Smooth muscle cell (in vitro differentiated cells): ENCODE measurements around the gene GAS2L1. TPM values are rescaled to one million over a fixed set of nuclear protein-coding genes. Genes with fewer than 3 reads are reported as not detected.
"Not testable (repeated sequence)": the region's sequence is repeated elsewhere in the genome, so short reads cannot be mapped to it uniquely, and the experiment has no call there.

Experiments
- DNase-seq: peaks from one replicate; lab custom pipeline; 2025; ENCODE audit not compliant: unreplicated experiment; lab: John Stamatoyannopoulos, UW
- H2AFZ ChIP-seq: fragments of 200-600 bp; sonication (generic); 2 replicates; pipeline ENCODE4 v1.6.0; 2016; ENCODE audit warnings: antibody characterized with exemption, low read depth, mild to moderate bottlenecking
- H3F3A ChIP-seq: fragments of 200-600 bp; sonication (generic); 2 replicates; pipeline ENCODE4 v1.6.0; 2017; ENCODE audit warnings: antibody characterized with exemption, low read depth
- H3K27ac ChIP-seq: fragments of 200-600 bp; sonication (generic); 2 replicates; pipeline ENCODE4 v1.5.1; 2016; ENCODE audit warnings: low read depth, mild to moderate bottlenecking
- H3K27me3 ChIP-seq: fragments of 200-600 bp; sonication (generic); 2 replicates; pipeline ENCODE4 v1.6.1; 2016; ENCODE audit warnings: low read depth, mild to moderate bottlenecking
- H3K36me3 ChIP-seq: fragments of 200-600 bp; sonication (generic); 2 replicates; pipeline ENCODE4 v1.5.1; 2016; ENCODE audit warnings: low read depth
- H3K4me1 ChIP-seq: fragments of 200-600 bp; sonication (generic); 2 replicates; pipeline ENCODE4 v1.5.1; 2016; ENCODE audit warnings: low read depth
- H3K4me2 ChIP-seq: fragments of 200-600 bp; sonication (generic); 2 replicates; pipeline ENCODE4 v1.6.0; 2016; ENCODE audit warnings: mild to moderate bottlenecking
- H3K4me3 ChIP-seq: fragments of 200-600 bp; sonication (generic); 2 replicates; pipeline ENCODE4 v1.5.1; 2016; ENCODE audit warnings: mild to moderate bottlenecking
- H3K79me2 ChIP-seq: fragments of 200-600 bp; sonication (generic); 2 replicates; pipeline ENCODE4 v1.6.0; 2016; ENCODE audit warnings: low read depth, mild to moderate bottlenecking
- H3K9ac ChIP-seq: fragments of 200-600 bp; sonication (generic); 2 replicates; pipeline ENCODE4 v1.6.0; 2016; ENCODE audit warnings: low read depth
- H3K9me3 ChIP-seq: fragments of 200-600 bp; sonication (generic); replicated peaks from 2 replicates; pipeline ENCODE4 v1.5.1; 2016; ENCODE audit warnings: low read depth
- H4K20me1 ChIP-seq: fragments of 200-600 bp; sonication (generic); 2 replicates; pipeline ENCODE4 v1.6.0; 2016; ENCODE audit warnings: low read depth
- WGBS: methylation state at CpG from one replicate; pipeline ENCODE4 v1.1.7; 2016; ENCODE audit warnings: low lambda C conversion rate; 5-methylcytosine and 5-hydroxymethylcytosine counted together
- polyA plus RNA-seq: library from polyadenylated mRNA; unstranded; fragments of >200 nt; fragmentation: Nextera tagmentation; extraction: Ambion mirVana; gene quantifications from 2 replicates; pipeline ENCODE4 v1.2.1, GENCODE V29; 2016
- total RNA-seq: library from RNA; depleted of rRNA; stranded (reverse); fragments of >200 nt; gene quantifications from 2 replicates; pipeline ENCODE4 v1.2.3, GENCODE V29; 2014
- TF ChIP-seq, protein P1 (sequence below): fragments of 200-600 bp; sonication (generic); IDR thresholded peaks from 2 replicates; pipeline ENCODE4 v1.5.1; 2017; ENCODE audit warnings: borderline replicate concordance, mild to moderate bottlenecking, antibody characterized with exemption; ENCODE audit not compliant: insufficient read depth, poor library complexity, severe bottlenecking

Gene GAS2L1
- total and polyA plus RNA-seq, 2 experiments from 2014 or later = 7.8 to 31.7 TPM

- no peak for DNase-seq
- no peaks in the 10 kb centered on the region for H3K27me3 ChIP-seq
- no peaks in the 10 kb centered on the region for H3K4me1 ChIP-seq
- H3K27ac ChIP-seq = no peak overlapping the region
- H3K9me3 ChIP-seq = no peaks in the 10 kb centered on the region
- no peaks in the 10 kb centered on the region for H3K79me2 ChIP-seq
- 90% methylated on average over 9 of the region's 9 CpGs for WGBS
- TF ChIP-seq, protein P1, sequence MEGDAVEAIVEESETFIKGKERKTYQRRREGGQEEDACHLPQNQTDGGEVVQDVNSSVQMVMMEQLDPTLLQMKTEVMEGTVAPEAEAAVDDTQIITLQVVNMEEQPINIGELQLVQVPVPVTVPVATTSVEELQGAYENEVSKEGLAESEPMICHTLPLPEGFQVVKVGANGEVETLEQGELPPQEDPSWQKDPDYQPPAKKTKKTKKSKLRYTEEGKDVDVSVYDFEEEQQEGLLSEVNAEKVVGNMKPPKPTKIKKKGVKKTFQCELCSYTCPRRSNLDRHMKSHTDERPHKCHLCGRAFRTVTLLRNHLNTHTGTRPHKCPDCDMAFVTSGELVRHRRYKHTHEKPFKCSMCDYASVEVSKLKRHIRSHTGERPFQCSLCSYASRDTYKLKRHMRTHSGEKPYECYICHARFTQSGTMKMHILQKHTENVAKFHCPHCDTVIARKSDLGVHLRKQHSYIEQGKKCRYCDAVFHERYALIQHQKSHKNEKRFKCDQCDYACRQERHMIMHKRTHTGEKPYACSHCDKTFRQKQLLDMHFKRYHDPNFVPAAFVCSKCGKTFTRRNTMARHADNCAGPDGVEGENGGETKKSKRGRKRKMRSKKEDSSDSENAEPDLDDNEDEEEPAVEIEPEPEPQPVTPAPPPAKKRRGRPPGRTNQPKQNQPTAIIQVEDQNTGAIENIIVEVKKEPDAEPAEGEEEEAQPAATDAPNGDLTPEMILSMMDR = no peak
- H3K4me2 ChIP-seq = no peak overlapping the region
- H3K4me3 ChIP-seq = no peak overlapping the region
- H3K9ac ChIP-seq = no peak overlapping the region
- no peak overlapping the region for H2AFZ ChIP-seq
- no peaks in the 10 kb centered on the region for H3F3A ChIP-seq
- H3K36me3 ChIP-seq = peaks cover under 1% of the 10 kb centered on the region
- no peaks in the 10 kb centered on the region for H4K20me1 ChIP-seq
Measured at GRCh38 chr22:29352778-29353177, 46.3 kb downstream of the GAS2L1 start.

GRCh38 chr22:29353286-29353685 lies 46.8 kb downstream of the GAS2L1 start:
- H3K36me3 ChIP-seq = no peaks in the 10 kb centered on the region
- TF ChIP-seq, protein P1 = no peak
- no peak overlapping the region for H3K4me2 ChIP-seq
- no peak overlapping the region for H3K9ac ChIP-seq
- no peaks in the 10 kb centered on the region for H3K4me1 ChIP-seq
- no peak overlapping the region for H3K27ac ChIP-seq
- H3K9me3 ChIP-seq = no peaks in the 10 kb centered on the region
- no peak overlapping the region for H2AFZ ChIP-seq
- no peaks in the 10 kb centered on the region for H3K79me2 ChIP-seq
- H3K4me3 ChIP-seq = no peak overlapping the region
- H3K27me3 ChIP-seq = no peaks in the 10 kb centered on the region
- H3F3A ChIP-seq = no peaks in the 10 kb centered on the region
- DNase-seq = no peak
- WGBS = 98% methylated on average over 11 of the region's 11 CpGs
- H4K20me1 ChIP-seq = no peaks in the 10 kb centered on the region

- 98% methylated on average over 8 of the region's 8 CpGs for WGBS
- no peaks in the 10 kb centered on the region for H3F3A ChIP-seq
- H3K9me3 ChIP-seq = no peaks in the 10 kb centered on the region
- H3K27me3 ChIP-seq = no peaks in the 10 kb centered on the region
- TF ChIP-seq, protein P1 = no peak
- H3K36me3 ChIP-seq = no peaks in the 10 kb centered on the region
- H3K4me2 ChIP-seq = no peak overlapping the region
- no peak for DNase-seq
- no peaks in the 10 kb centered on the region for H3K4me1 ChIP-seq
- H3K9ac ChIP-seq = no peak overlapping the region
- H4K20me1 ChIP-seq = no peaks in the 10 kb centered on the region
- no peak overlapping the region for H3K4me3 ChIP-seq
- H3K27ac ChIP-seq = no peak overlapping the region
- no peak overlapping the region for H2AFZ ChIP-seq
- no peaks in the 10 kb centered on the region for H3K79me2 ChIP-seq
Measured at GRCh38 chr22:29353860-29354259, 47.4 kb downstream of the GAS2L1 start.

GRCh38 chr22:29357193-29357890 lies 50.9 kb downstream of the GAS2L1 start:
- DNase-seq, H3K9ac ChIP-seq, H3K4me1 ChIP-seq, H3K4me2 ChIP-seq, H3K27me3 ChIP-seq, H3K4me3 ChIP-seq, H4K20me1 ChIP-seq, H3K79me2 ChIP-seq, H3K27ac ChIP-seq, H2AFZ ChIP-seq, H3K9me3 ChIP-seq, H3K36me3 ChIP-seq, H3F3A ChIP-seq: not testable (repeated sequence)
- WGBS = 97% methylated on average over 12 of the region's 12 CpGs
